Measurements from ENCODE around the gene NLN. TPM values are rescaled to one million over a fixed set of nuclear protein-coding genes. Genes with fewer than 3 reads are reported as not detected.
"Not testable (repeated sequence)": the region's sequence is repeated elsewhere in the genome, so short reads cannot be mapped to it uniquely, and the experiment has no call there.

Gene NLN
- total RNA-seq, 4 donors from 2014 or later: 8.4 to 31.6 (median 14.5) TPM

GRCh38 chr5:65718576-65719310, 3.3 kb upstream of the NLN start:
- ATAC-seq (ENCODE audit: low FRiP score) (no peak), DNase-seq (ENCODE audit: low spot score) (no peak)

DNA sequence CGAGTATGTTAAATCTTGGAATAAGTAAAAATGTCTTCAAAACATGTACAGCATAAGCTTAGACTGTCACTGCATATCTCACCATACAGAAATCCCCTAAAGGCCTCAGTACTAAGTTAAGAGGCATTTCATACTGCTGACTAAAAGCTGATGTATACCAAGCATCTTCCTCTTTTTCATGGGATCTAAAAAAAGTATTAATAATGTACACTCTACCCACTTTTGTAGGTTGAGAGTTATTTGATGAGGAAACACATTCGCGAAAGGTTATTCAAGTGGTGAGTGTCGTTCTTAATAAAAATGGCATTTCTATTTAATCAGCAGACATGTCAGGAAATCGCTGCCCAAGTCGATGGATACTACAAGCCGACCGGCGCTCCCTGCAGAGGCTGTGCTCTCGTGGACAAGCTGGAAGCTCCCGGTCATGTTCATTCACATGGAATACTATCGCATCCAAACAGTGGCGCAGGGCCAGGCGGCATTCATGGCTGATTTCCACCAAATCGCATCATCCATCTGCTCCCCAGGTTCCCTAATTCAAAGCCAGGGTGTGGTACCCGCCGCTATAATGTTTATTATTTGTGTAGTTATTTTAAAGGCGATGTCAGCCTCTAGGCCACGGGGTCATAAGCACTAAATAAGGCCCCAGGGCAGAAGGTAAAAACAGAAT, 820 bp upstream of the NLN start:
- ATAC-seq (ENCODE audit: low FRiP score) (peak; percentile 60), DNase-seq (ENCODE audit: low spot score) (peak; percentile 47)
- TF ChIP-seq CTCF (IDR thresholded peaks at IDR 0.05): no peak

More at GRCh38 chr5:65718576-65719310, 3.3 kb upstream of the NLN start:
- TF ChIP-seq CTCF (IDR thresholded peaks at IDR 0.05): no peak

GRCh38 chr5:65722575-65723403, 784 bp downstream of the NLN start:
- DNase-seq (ENCODE audit: low spot score) (no peak), ATAC-seq (ENCODE audit: low FRiP score) (no peak)
- TF ChIP-seq CTCF (IDR thresholded peaks at IDR 0.05): no peak

- no peak for TF ChIP-seq CTCF (IDR thresholded peaks at IDR 0.05)
- DNase-seq (ENCODE audit: low spot score) (no peak), ATAC-seq (ENCODE audit: low FRiP score) (no peak)
These were observed 5.6 kb downstream of the NLN start for GRCh38 chr5:65727491-65728156.

- ATAC-seq (ENCODE audit: low FRiP score) (no peak), DNase-seq (ENCODE audit: low spot score) (no peak)
- TF ChIP-seq CTCF (IDR thresholded peaks at IDR 0.05): no peak
These were observed 6.2 kb downstream of the NLN start for GRCh38 chr5:65728218-65728617.

DNA sequence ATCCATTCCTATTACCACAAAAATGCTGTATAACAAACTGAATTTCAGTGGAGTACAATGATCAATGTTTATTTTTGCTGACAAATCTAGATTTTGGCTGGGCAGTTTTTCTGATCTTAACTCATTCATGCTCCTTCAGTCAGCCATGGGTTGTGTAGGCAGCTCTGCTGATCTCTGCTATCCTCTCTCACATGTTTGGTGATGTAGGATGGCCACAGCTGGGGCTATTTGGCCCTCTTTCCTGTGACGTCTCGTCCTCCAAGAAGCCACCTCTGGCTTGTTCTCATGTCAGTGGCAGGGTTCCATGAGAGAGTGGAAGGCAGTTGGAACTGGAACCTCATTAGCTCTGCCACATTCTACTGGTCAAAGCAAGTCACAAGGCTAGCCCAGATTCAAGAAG, 8.9 kb downstream of the NLN start:
- no peak for ATAC-seq (ENCODE audit: low FRiP score)
- DNase-seq (ENCODE audit: low spot score): no peak
- no peak for TF ChIP-seq CTCF (IDR thresholded peaks at IDR 0.05)

- not testable (repeated sequence) for ATAC-seq (ENCODE audit: low FRiP score); DNase-seq (ENCODE audit: low spot score)
These were observed 10.0 kb downstream of the NLN start for GRCh38 chr5:65732046-65732445.

DNA sequence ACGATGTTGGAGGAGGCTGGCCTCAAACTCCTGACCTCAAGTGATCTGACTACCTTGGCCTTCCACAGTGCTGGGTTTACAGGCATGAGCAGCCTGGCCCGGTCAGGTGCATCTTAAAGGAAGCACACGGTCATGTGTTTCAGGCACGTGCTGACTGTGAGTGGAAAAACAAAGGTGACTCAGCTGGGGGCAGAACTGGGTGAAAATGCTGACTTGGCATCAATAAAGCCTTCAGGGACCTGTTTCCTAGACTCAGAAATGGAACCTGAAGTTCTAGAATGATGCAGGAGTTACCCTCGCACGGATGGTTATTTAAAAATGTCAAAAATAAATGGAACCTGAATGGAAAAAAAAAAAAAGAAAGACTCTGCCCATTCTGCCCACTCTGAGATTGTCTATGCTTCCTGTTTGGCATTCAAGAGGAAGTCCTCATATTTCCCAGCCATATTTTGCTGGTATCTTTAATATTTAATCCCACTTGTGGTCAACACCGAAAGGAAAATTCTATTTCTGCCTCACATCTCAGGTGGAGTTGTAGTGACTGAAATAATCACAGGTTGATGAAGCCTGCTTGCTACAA, 12.3 kb downstream of the NLN start:
- not testable (repeated sequence) for DNase-seq (ENCODE audit: low spot score); ATAC-seq (ENCODE audit: low FRiP score)

All from omental fat pad (tissue), 4 donors.